Measurements from ENCODE around the gene TMSB4X.
A peak's percentile ranks its signal among the peaks of the same experiment; 100 is the strongest.
"Not testable (repeated sequence)": the region's sequence is repeated elsewhere in the genome, so short reads cannot be mapped to it uniquely, and the experiment has no call there.

The TMSB4X gene

GRCh38 chrX:12974796-12975669 lies at the start of gene TMSB4X:
TSS of gene TMSB4X (plus strand) at chrX:12975110.
- DNase-seq, result peak; percentile 89

- DNase-seq, result no peak
Observed at GRCh38 chrX:12929701-12930100, 45.2 kb upstream of the TMSB4X start.

- DNase-seq, result no peak
Observed at GRCh38 chrX:12930150-12930549, 44.8 kb upstream of the TMSB4X start.

GRCh38 chrX:12932244-12932643 lies 42.7 kb upstream of the TMSB4X start:
- DNase-seq, result no peak

GRCh38 chrX:12934850-12935249 lies 40.1 kb upstream of the TMSB4X start:
- DNase-seq, result no peak

- no peak for DNase-seq
Observed at GRCh38 chrX:12936947-12937346, 38.0 kb upstream of the TMSB4X start.

- DNase-seq, result not testable (repeated sequence)
Observed at GRCh38 chrX:12940471-12940870, 34.4 kb upstream of the TMSB4X start.

- DNase-seq, result not testable (repeated sequence)
Observed at GRCh38 chrX:12943592-12943991, 31.3 kb upstream of the TMSB4X start.

- DNase-seq, result not testable (repeated sequence)
Observed at GRCh38 chrX:12944452-12944851, 30.5 kb upstream of the TMSB4X start.

- DNase-seq, result no peak
Observed at GRCh38 chrX:12945494-12945893, 29.4 kb upstream of the TMSB4X start.

- DNase-seq, result no peak
Observed at GRCh38 chrX:12946406-12946805, 28.5 kb upstream of the TMSB4X start.

- peak; percentile 77 for DNase-seq
Observed at GRCh38 chrX:12946838-12947544, 27.9 kb upstream of the TMSB4X start.

- DNase-seq, result no peak
Observed at GRCh38 chrX:12947545-12948235, 27.2 kb upstream of the TMSB4X start.

GRCh38 chrX:12948495-12948894 lies 26.4 kb upstream of the TMSB4X start:
- DNase-seq, result no peak

GRCh38 chrX:12949205-12949926 lies 25.5 kb upstream of the TMSB4X start:
- no peak for DNase-seq

- DNase-seq, result peak; percentile 92
Observed at GRCh38 chrX:12949927-12950656, 24.8 kb upstream of the TMSB4X start.

- DNase-seq, result peak; percentile 79
Observed at GRCh38 chrX:12950851-12951594, 23.9 kb upstream of the TMSB4X start.

GRCh38 chrX:12951595-12951975 lies 23.3 kb upstream of the TMSB4X start:
- DNase-seq, result no peak

- DNase-seq, result no peak
Observed at GRCh38 chrX:12953420-12953819, 21.5 kb upstream of the TMSB4X start.

GRCh38 chrX:12954376-12954775 lies 20.5 kb upstream of the TMSB4X start:
- DNase-seq, result no peak

- no peak for DNase-seq
Observed at GRCh38 chrX:12954981-12955380, 19.9 kb upstream of the TMSB4X start.

Measured in CD4-positive, alpha-beta T cell treated with Interleukin-15 for 1 hour (primary cell).